GM23248 (cell line): Measurements from ENCODE around the gene DHX58. TPM values are rescaled to one million over a fixed set of nuclear protein-coding genes. Genes with fewer than 3 reads are reported as not detected.

Experiments
- DNase-seq: peaks from one replicate; pipeline ENCODE4 v3.0.0-alpha.2; 2015
- H2AFZ ChIP-seq: fragments of 200-600 bp; sonication (generic); 2 replicates; pipeline ENCODE4 v1.6.1; 2016; ENCODE audit warnings: antibody characterized with exemption
- H3F3A ChIP-seq: fragments of 200-600 bp; sonication (generic); 2 replicates; pipeline ENCODE4 v1.6.1; 2016; ENCODE audit warnings: mild to moderate bottlenecking, antibody characterized with exemption, mixed run types; ENCODE audit not compliant: insufficient read depth
- H3K27ac ChIP-seq: fragments of 200-600 bp; sonication (generic); 2 replicates; pipeline ENCODE4 v1.5.1; 2016; ENCODE audit warnings: mild to moderate bottlenecking
- H3K27me3 ChIP-seq: fragments of 200-600 bp; sonication (generic); replicated peaks from 2 replicates; pipeline ENCODE4 v1.6.1; 2016; ENCODE audit warnings: mild to moderate bottlenecking; ENCODE audit not compliant: insufficient read depth
- H3K36me3 ChIP-seq: fragments of 200-600 bp; sonication (generic); 2 replicates; pipeline ENCODE4 v1.6.1; 2016; ENCODE audit warnings: low read depth, mild to moderate bottlenecking
- H3K4me1 ChIP-seq: fragments of 200-600 bp; sonication (generic); 2 replicates; pipeline ENCODE4 v1.6.1; 2016; ENCODE audit warnings: mild to moderate bottlenecking; ENCODE audit not compliant: insufficient read depth
- H3K4me2 ChIP-seq: fragments of 200-600 bp; sonication (generic); one replicate; pipeline ENCODE4 v1.6.1; 2016; ENCODE audit warnings: mild to moderate bottlenecking; ENCODE audit not compliant: unreplicated experiment
- H3K4me3 ChIP-seq: fragments of 200-600 bp; sonication (generic); 2 replicates; pipeline ENCODE4 v1.5.1; 2016; ENCODE audit warnings: mild to moderate bottlenecking
- H3K79me2 ChIP-seq: fragments of 200-600 bp; sonication (generic); 2 replicates; pipeline ENCODE4 v1.6.1; 2016; ENCODE audit warnings: mild to moderate bottlenecking; ENCODE audit not compliant: insufficient read depth
- H3K9ac ChIP-seq: fragments of 200-600 bp; sonication (generic); 2 replicates; pipeline ENCODE4 v1.6.1; 2016; ENCODE audit warnings: mild to moderate bottlenecking
- H3K9me2 ChIP-seq: fragments of 200-600 bp; sonication (generic); 2 replicates; pipeline ENCODE4 v1.6.1; 2016; ENCODE audit warnings: mixed run types, mild to moderate bottlenecking, moderate library complexity; ENCODE audit not compliant: insufficient read depth
- H3K9me3 ChIP-seq: fragments of 200-600 bp; sonication (generic); one replicate; pipeline ENCODE4 v1.6.1; 2017; ENCODE audit warnings: low read depth
- H4K20me1 ChIP-seq: fragments of 200-600 bp; sonication (generic); 2 replicates; pipeline ENCODE4 v1.6.0; 2016; ENCODE audit not compliant: insufficient read depth
- EZH2 ChIP-seq: fragments of 200-600 bp; sonication (generic); IDR thresholded peaks from 2 replicates; pipeline ENCODE4 v1.6.1; 2018; ENCODE audit warnings: antibody characterized with exemption, mild to moderate bottlenecking; ENCODE audit not compliant: insufficient read depth, poor library complexity, severe bottlenecking
- EZH2phosphoT487 ChIP-seq: fragments of 200-600 bp; sonication (generic); IDR thresholded peaks from 2 replicates; pipeline ENCODE4 v1.6.1; 2018; ENCODE audit warnings: antibody characterized with exemption, moderate library complexity, mild to moderate bottlenecking, low read depth; ENCODE audit not compliant: insufficient read depth
- WGBS, 2 experiments: methylation state at CpG; one replicate each; pipeline ENCODE4 v1.1.6; 2015 to 2017; ENCODE audit warnings: low lambda C conversion rate in 2 of 2, low coverage in 1 of 2; ENCODE audit errors: missing lambda C conversion rate in 2 of 2; 5-methylcytosine and 5-hydroxymethylcytosine counted together
- in situ Hi-C: fragments of 300-500 bp; cut with MboI; formaldehyde crosslinking; loops from 2 replicates; pipeline ENCODE4 v1.15.0; 2020
- polyA plus RNA-seq: library from polyadenylated mRNA; unstranded; fragments of >200 nt; fragmentation: Nextera tagmentation; extraction: Ambion mirVana; gene quantifications from 2 replicates; pipeline ENCODE4 v1.2.1, GENCODE V29; 2016
- total RNA-seq: library from RNA; depleted of rRNA; stranded (reverse); fragments of >200 nt; shearing (Covaris generic); gene quantifications from 2 replicates; pipeline ENCODE4 v1.2.3, GENCODE V29; 2014

Gene DHX58
- total and polyA plus RNA-seq, 2 experiments from 2014 or later, result 2.0 to 2.5 TPM

DNA sequence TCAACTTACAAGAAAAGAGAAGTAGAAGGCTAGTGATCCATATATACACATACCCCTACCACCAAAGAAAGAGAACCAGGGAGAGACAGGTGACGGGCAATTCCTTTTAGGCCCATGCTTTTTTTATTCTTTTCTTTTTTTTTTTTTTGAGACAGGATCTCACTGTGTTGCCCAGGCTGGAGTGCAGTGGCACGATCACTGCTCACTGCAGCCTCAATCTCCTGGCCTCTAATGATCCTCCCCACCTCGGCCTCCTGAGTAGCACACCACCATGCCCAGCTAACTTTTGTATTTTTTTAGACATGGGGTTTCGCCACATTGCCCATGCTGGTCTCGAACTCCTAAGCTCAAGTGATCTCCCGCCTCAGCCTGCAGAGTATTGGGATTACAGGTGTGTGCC lies 14.9 kb upstream of the DHX58 start:
- TF ChIP-seq EZH2 (no peak), EZH2phosphoT487 (no peak)
- Histone ChIP-seq H4K20me1 (peaks cover 5% of the 10 kb centered on the region; the same call in 1 of the 2 replicates), H3K4me1 (peaks cover 13% of the 10 kb centered on the region), H3K4me3 (no peak overlapping the region), H3K4me2 (no peak overlapping the region), H3K9ac (no peak overlapping the region), H3K27ac (no peak overlapping the region), H3K9me3 (no peaks in the 10 kb centered on the region), H3K36me3 (peaks cover 29% of the 10 kb centered on the region; the same call in 1 of the 2 replicates), H3K9me2 (no peaks in the 10 kb centered on the region), H2AFZ (no peak overlapping the region), H3K27me3 (no peaks in the 10 kb centered on the region), H3F3A (peaks cover 23% of the 10 kb centered on the region), H3K79me2 (peaks cover 42% of the 10 kb centered on the region)
- no peak for DNase-seq
- WGBS, 2 experiments, result 89 to 90% methylated on average over 6 of the region's 6 CpGs
- in situ Hi-C loops, result no loop called here

DNA sequence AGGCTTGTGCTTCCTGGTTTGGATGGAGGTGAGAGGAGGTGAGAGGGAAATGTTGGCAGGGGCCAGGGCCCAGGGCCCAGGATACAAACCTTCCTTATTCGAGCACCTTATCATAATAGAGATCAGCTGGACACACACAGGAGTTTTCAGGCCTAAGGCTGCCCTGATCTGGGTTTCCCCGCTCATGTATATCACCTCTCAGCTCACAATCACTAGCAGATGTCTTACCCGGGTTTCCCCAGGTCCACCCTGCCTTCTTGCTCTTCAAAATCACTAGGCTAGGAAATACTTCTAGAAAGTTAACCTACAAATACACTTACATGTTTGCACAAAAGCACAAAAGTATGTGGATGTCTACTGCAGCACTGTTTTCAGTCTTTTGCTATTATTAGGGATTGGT lies 14.3 kb upstream of the DHX58 start:
- no peaks in the 10 kb centered on the region for H3K9me2 ChIP-seq
- H3K9ac ChIP-seq, result no peak overlapping the region
- H3K27ac ChIP-seq, result no peak overlapping the region
- DNase-seq, result no peak
- in situ Hi-C loops, result no loop called here
- H3K27me3 ChIP-seq, result no peaks in the 10 kb centered on the region
- no peak overlapping the region for H3K4me3 ChIP-seq
- H4K20me1 ChIP-seq, result peaks cover 5% of the 10 kb centered on the region; the same call in 1 of the 2 replicates
- peaks cover 18% of the 10 kb centered on the region for H3F3A ChIP-seq
- peaks cover 36% of the 10 kb centered on the region for H3K79me2 ChIP-seq
- peaks cover 29% of the 10 kb centered on the region; the same call in 1 of the 2 replicates for H3K36me3 ChIP-seq
- no peak overlapping the region for H3K4me2 ChIP-seq
- no peaks in the 10 kb centered on the region for H3K9me3 ChIP-seq
- 73 to 77% methylated on average over 3 of the region's 3 CpGs for WGBS, 2 experiments
- H3K4me1 ChIP-seq, result peaks cover 7% of the 10 kb centered on the region
- no peak for TF ChIP-seq EZH2
- no peak for TF ChIP-seq EZH2phosphoT487
- H2AFZ ChIP-seq, result no peak overlapping the region

GRCh38 chr17:42125565-42125964 lies 13.1 kb upstream of the DHX58 start:
- DNase-seq, result no peak
- in situ Hi-C loops, result no loop called here

DNA sequence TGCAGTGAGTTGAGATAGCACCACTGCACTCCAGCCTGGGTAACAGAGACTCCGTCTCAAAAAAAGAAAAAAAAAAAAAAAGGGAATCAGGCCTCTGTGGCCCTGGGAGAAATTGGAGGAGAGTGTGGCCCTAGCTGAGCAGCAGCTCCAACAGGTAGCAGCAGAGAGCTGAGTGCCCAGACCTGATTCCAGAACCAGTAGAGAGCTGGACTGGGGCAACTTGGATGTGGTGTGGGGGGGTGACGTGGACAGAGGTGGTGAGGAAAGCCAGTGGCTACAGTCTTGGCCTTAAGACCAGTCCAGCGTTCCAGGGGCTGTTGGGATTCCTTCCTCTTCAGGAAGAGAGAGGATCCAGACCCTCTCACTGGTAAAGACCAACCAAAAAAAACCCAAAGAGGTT lies 11.7 kb upstream of the DHX58 start:
- Histone ChIP-seq H3K79me2 (peaks cover 10% of the 10 kb centered on the region), H3K4me2 (no peak overlapping the region), H3K9me3 (no peaks in the 10 kb centered on the region), H3K9ac (no peak overlapping the region), H3K27me3 (no peaks in the 10 kb centered on the region), H2AFZ (no peak overlapping the region), H3K4me1 (no peaks in the 10 kb centered on the region), H3K36me3 (peaks cover 24% of the 10 kb centered on the region; the same call in 1 of the 2 replicates), H4K20me1 (no peaks in the 10 kb centered on the region), H3K27ac (no peak overlapping the region), H3K4me3 (no peak overlapping the region), H3K9me2 (no peaks in the 10 kb centered on the region), H3F3A (peaks cover 10% of the 10 kb centered on the region)
- in situ Hi-C loops, result no loop called here
- no peak for DNase-seq
- TF ChIP-seq EZH2phosphoT487 (no peak), EZH2 (no peak)
- 85 to 91% methylated on average over 3 of the region's 3 CpGs for WGBS, 2 experiments

More at GRCh38 chr17:42125565-42125964, 13.1 kb upstream of the DHX58 start:
- H3K4me3 ChIP-seq, result no peak overlapping the region
- H3K4me2 ChIP-seq, result no peak overlapping the region
- peaks cover 23% of the 10 kb centered on the region for H3K79me2 ChIP-seq
- no peak for TF ChIP-seq EZH2phosphoT487
- no peak for TF ChIP-seq EZH2
- no peaks in the 10 kb centered on the region for H3K9me3 ChIP-seq
- no peaks in the 10 kb centered on the region for H3K9me2 ChIP-seq
- H3F3A ChIP-seq, result peaks cover 10% of the 10 kb centered on the region
- 70 to 76% methylated on average over 12 of the region's 12 CpGs for WGBS, 2 experiments
- no peak overlapping the region for H3K9ac ChIP-seq
- H3K27ac ChIP-seq, result no peak overlapping the region
- H2AFZ ChIP-seq, result no peak overlapping the region
- peaks cover 29% of the 10 kb centered on the region; the same call in 1 of the 2 replicates for H3K36me3 ChIP-seq
- H3K27me3 ChIP-seq, result no peaks in the 10 kb centered on the region
- H3K4me1 ChIP-seq, result no peaks in the 10 kb centered on the region
- no peaks in the 10 kb centered on the region for H4K20me1 ChIP-seq
